IMR-90 (cell line): ENCODE results near the gene ZNF556. TPM values are rescaled to one million over a fixed set of nuclear protein-coding genes. Genes with fewer than 3 reads are reported as not detected.

Experiments used
- ATAC-seq: fragments of 200-7000 bp; cut with Tn5 transposase; 2 replicates; pipeline ENCODE4 v1.9.1; 2020; ENCODE audit warnings: low read depth, mild to moderate bottlenecking, moderate library complexity
- BruUV-seq: library from RNA; stranded (reverse); fragments of 400-500 nt; replicated peaks from 2 replicates; lab custom pipeline; 2021; lab: Mats Ljungman, UMichigan
- CTCF ChIA-PET: fragments of 300-600 bp; formaldehyde crosslinking; extraction: SDS; loops from one replicate; lab custom pipeline; 2021; ENCODE audit warnings: antibody characterized with exemption; lab: Yijun Ruan, JAX
- POLR2A ChIA-PET: fragments of 300-600 bp; sonication (Branson Sonifier 250); formaldehyde crosslinking; loops from one replicate; lab custom pipeline; 2022; ENCODE audit warnings: antibody characterized with exemption; ENCODE audit not compliant: unreplicated experiment; lab: Charles Lee
- DNase-seq: peaks from one replicate; pipeline ENCODE4 v3.0.0; 2013
- H2AFZ ChIP-seq: replicated peaks from 2 replicates; pipeline ENCODE3; 2013; ENCODE audit warnings: low read length, mild to moderate bottlenecking; ENCODE audit not compliant: poor library complexity
- H2AK5ac ChIP-seq: 2 replicates; pipeline ENCODE4 v1.6.1; 2013; ENCODE audit warnings: low read depth, low read length, inconsistent platforms
- H2AK9ac ChIP-seq: replicated peaks from 2 replicates; pipeline ENCODE3; 2013; ENCODE audit warnings: mild to moderate bottlenecking, low read depth, low read length, moderate library complexity; ENCODE audit not compliant: poor library complexity
- H2BK120ac ChIP-seq: 2 replicates; pipeline ENCODE4 v1.6.1; 2013; ENCODE audit warnings: low read depth, low read length, inconsistent platforms
- H2BK15ac ChIP-seq: 3 replicates; pipeline ENCODE4 v1.6.1; 2013; ENCODE audit warnings: low read depth, low read length, inconsistent platforms
- H2BK20ac ChIP-seq: 2 replicates; pipeline ENCODE4 v1.6.1; 2013; ENCODE audit warnings: low read depth, mild to moderate bottlenecking, inconsistent platforms, low read length, moderate library complexity
- H2BK5ac ChIP-seq: 2 replicates; pipeline ENCODE4 v1.6.1; 2013; ENCODE audit warnings: mild to moderate bottlenecking, low read depth, low read length, inconsistent platforms; ENCODE audit not compliant: poor library complexity, severe bottlenecking
- H3K14ac ChIP-seq: replicated peaks from 2 replicates; pipeline ENCODE4 v1.6.1; 2013; ENCODE audit warnings: low read depth, low read length, inconsistent platforms
- H3K18ac ChIP-seq: 2 replicates; pipeline ENCODE4 v1.6.1; 2013; ENCODE audit warnings: low read depth, low read length, control low read depth
- H3K23ac ChIP-seq: 2 replicates; pipeline ENCODE4 v1.6.1; 2013; ENCODE audit warnings: low read depth, low read length, inconsistent platforms
- H3K27ac ChIP-seq: 2 replicates; pipeline ENCODE4 v1.5.1; 2013; ENCODE audit warnings: mild to moderate bottlenecking, control low read depth, low read length; ENCODE audit not compliant: insufficient read depth
- H3K27me3 ChIP-seq: 2 replicates; pipeline ENCODE4 v1.6.1; 2013; ENCODE audit warnings: low read length; ENCODE audit not compliant: control insufficient read depth, insufficient read depth
- H3K36me3 ChIP-seq: 2 replicates; pipeline ENCODE4 v1.6.1; 2013; ENCODE audit warnings: low read length, mixed read lengths; ENCODE audit not compliant: control insufficient read depth, insufficient read depth
- H3K4ac ChIP-seq: 2 replicates; pipeline ENCODE4 v1.6.1; 2013; ENCODE audit warnings: low read depth, low read length, inconsistent platforms
- H3K4me1 ChIP-seq: 2 replicates; pipeline ENCODE4 v1.6.1; 2013; ENCODE audit warnings: low read length, mixed read lengths; ENCODE audit not compliant: control insufficient read depth, insufficient read depth
- H3K4me2 ChIP-seq: 2 replicates; pipeline ENCODE4 v1.6.1; 2013; ENCODE audit warnings: low read depth, mild to moderate bottlenecking, control low read depth, low read length, moderate library complexity
- H3K4me3 ChIP-seq: 2 replicates; pipeline ENCODE4 v1.5.1; 2013; ENCODE audit warnings: low read depth, mild to moderate bottlenecking, control low read depth, low read length, moderate library complexity; ENCODE audit not compliant: insufficient read depth
- H3K56ac ChIP-seq: 2 replicates; pipeline ENCODE4 v1.6.1; 2013; ENCODE audit warnings: low read length, inconsistent platforms; ENCODE audit not compliant: insufficient read depth; ENCODE audit errors: extremely low read depth
- H3K79me1 ChIP-seq, 2 experiments: 2 replicates each; pipeline ENCODE4 v1.6.1; 2013; ENCODE audit warnings: low read length in 2 of 2, inconsistent platforms in 1 of 2, low read depth in 1 of 2
- H3K9ac ChIP-seq: 2 replicates; pipeline ENCODE4 v1.6.1; 2013; ENCODE audit warnings: low read depth, low read length, control low read depth
- H3K9me1 ChIP-seq: 2 replicates; pipeline ENCODE4 v1.6.1; 2013; ENCODE audit warnings: low read length, inconsistent platforms; ENCODE audit not compliant: insufficient read depth
- H3K9me3 ChIP-seq: 2 replicates; pipeline ENCODE4 v1.6.1; 2013; ENCODE audit warnings: low read length; ENCODE audit not compliant: control insufficient read depth, insufficient read depth
- H4K20me1 ChIP-seq: 2 replicates; pipeline ENCODE4 v1.6.1; 2013; ENCODE audit warnings: low read length, inconsistent platforms; ENCODE audit not compliant: insufficient read depth
- H4K5ac ChIP-seq: 2 replicates; pipeline ENCODE4 v1.6.1; 2013; ENCODE audit warnings: mild to moderate bottlenecking, low read depth, low read length, control low read depth
- H4K8ac ChIP-seq, 2 experiments: 2 replicates each; pipeline ENCODE4 v1.6.1; 2013; ENCODE audit warnings: low read depth in 2 of 2, low read length in 2 of 2, control low read depth in 1 of 2, inconsistent platforms in 1 of 2
- H4K91ac ChIP-seq: 2 replicates; pipeline ENCODE4 v1.6.1; 2013; ENCODE audit warnings: low read depth, low read length, inconsistent platforms; ENCODE audit not compliant: insufficient read depth
- BHLHE40 ChIP-seq: fragments of 150-350 bp; IDR thresholded peaks from 2 replicates; pipeline ENCODE4 v1.6.1; 2016; ENCODE audit warnings: mild to moderate bottlenecking, low read depth, low read length
- CEBPB ChIP-seq: IDR thresholded peaks from 2 replicates; pipeline ENCODE4 v1.6.1; 2012; ENCODE audit warnings: low read depth, low read length, improper control_type of control experiment
- CHD1 ChIP-seq: IDR thresholded peaks from 2 replicates; pipeline ENCODE4 v1.6.1; 2012; ENCODE audit warnings: low read depth, low read length, improper control_type of control experiment
- FOS ChIP-seq: fragments of 150-350 bp; IDR thresholded peaks from 2 replicates; pipeline ENCODE4 v1.6.1; 2016; ENCODE audit warnings: low read depth, low read length
- MAFK ChIP-seq: IDR thresholded peaks from 2 replicates; pipeline ENCODE4 v1.6.1; 2012; ENCODE audit warnings: low read depth, low read length, improper control_type of control experiment
- MAZ ChIP-seq: IDR thresholded peaks from 2 replicates; pipeline ENCODE4 v1.6.1; 2012; ENCODE audit warnings: low read depth, mild to moderate bottlenecking, low read length, improper control_type of control experiment, moderate library complexity, borderline replicate concordance
- MXI1 ChIP-seq: IDR thresholded peaks from 2 replicates; pipeline ENCODE4 v1.6.1; 2012; ENCODE audit warnings: low read depth, mild to moderate bottlenecking, low read length, moderate library complexity, borderline replicate concordance
- NFE2L2 ChIP-seq: fragments of 150-350 bp; IDR thresholded peaks from 2 replicates; pipeline ENCODE4 v1.6.1; 2016; ENCODE audit warnings: low read depth, mild to moderate bottlenecking, low read length
- POLR2A ChIP-seq: IDR thresholded peaks from 2 replicates; pipeline ENCODE4 v1.6.1; 2012; ENCODE audit warnings: mild to moderate bottlenecking, low read depth, low read length
- RAD21 ChIP-seq: IDR thresholded peaks from 2 replicates; pipeline ENCODE4 v1.6.1; 2012; ENCODE audit warnings: low read length, improper control_type of control experiment
- RCOR1 ChIP-seq: IDR thresholded peaks from 2 replicates; pipeline ENCODE4 v1.6.1; 2012; ENCODE audit warnings: mild to moderate bottlenecking, low read length, improper control_type of control experiment; ENCODE audit not compliant: insufficient replicate concordance
- RFX5 ChIP-seq: IDR thresholded peaks from 2 replicates; pipeline ENCODE4 v1.8.0; 2012; ENCODE audit warnings: low read depth, mild to moderate bottlenecking, low read length, moderate library complexity
- SMC3 ChIP-seq: fragments of 150-350 bp; IDR thresholded peaks from 2 replicates; pipeline ENCODE4 v1.6.1; 2016; ENCODE audit warnings: low read depth, mild to moderate bottlenecking, antibody characterized with exemption, low read length, moderate library complexity
- WGBS, 2 experiments: methylation state at CpG; one replicate each; pipeline versions ENCODE4 v1.1.5 to v1.1.7; 2013; ENCODE audit warnings: missing lambda C conversion rate in 2 of 2; ENCODE audit not compliant: insufficient read length in 1 of 2; ENCODE audit errors: extremely low coverage in 2 of 2; 5-methylcytosine and 5-hydroxymethylcytosine counted together
- dilution Hi-C: fragments of 300-500 bp; cut with HindIII; formaldehyde crosslinking; loops from one replicate; pipeline ENCODE4 v1.14.3; 2018; ENCODE audit warnings: low sequenced_read_pairs; ENCODE audit not compliant: unreplicated experiment
- in situ Hi-C: fragments of 300-500 bp; cut with MboI; formaldehyde crosslinking; loops from 3 replicates; pipeline ENCODE4 v1.14.3; 2019; ENCODE audit warnings: low sequenced_read_pairs, inconsistent platforms, mixed read lengths
- intact Hi-C: fragments of 100-400 bp; cut with micrococcal nuclease; formaldehyde crosslinking; loops from 2 replicates; pipeline ENCODE4 v1.10.0; 2022
- polyA plus RNA-seq, 3 experiments: library from polyadenylated mRNA; depleted of rRNA; stranded (reverse); fragments of >200 nt; gene quantifications; 2 replicates each; pipeline ENCODE4 v1.2.3, GENCODE V29; 2012; ENCODE audit warnings: low replicate concordance in 1 of 3
- total RNA-seq: library from RNA; depleted of rRNA; stranded (reverse); fragments of >200 nt; gene quantifications from 2 replicates; pipeline ENCODE4 v1.2.3, GENCODE V29; 2012
- TF ChIP-seq, protein P1 (sequence below): conservative IDR thresholded peaks from 2 replicates; pipeline ENCODE4 v1.5.1; 2012; ENCODE audit warnings: mild to moderate bottlenecking, low read depth, low read length, improper control_type of control experiment
- TF ChIP-seq, protein P2 (sequence below): fragments of 150-350 bp; IDR thresholded peaks from 2 replicates; pipeline ENCODE4 v1.6.1; 2017; ENCODE audit warnings: mild to moderate bottlenecking, antibody characterized with exemption, low read length, low read depth
- TF ChIP-seq, protein P3 (sequence below): fragments of 150-350 bp; IDR thresholded peaks from 2 replicates; pipeline ENCODE4 v1.6.1; 2016; ENCODE audit warnings: low read depth, mild to moderate bottlenecking, low read length, moderate library complexity, borderline replicate concordance

ZNF556 gene
- total and polyA plus RNA-seq, 2 of the 4 experiments (the other 2 are of a cell fraction): not detected

DNA sequence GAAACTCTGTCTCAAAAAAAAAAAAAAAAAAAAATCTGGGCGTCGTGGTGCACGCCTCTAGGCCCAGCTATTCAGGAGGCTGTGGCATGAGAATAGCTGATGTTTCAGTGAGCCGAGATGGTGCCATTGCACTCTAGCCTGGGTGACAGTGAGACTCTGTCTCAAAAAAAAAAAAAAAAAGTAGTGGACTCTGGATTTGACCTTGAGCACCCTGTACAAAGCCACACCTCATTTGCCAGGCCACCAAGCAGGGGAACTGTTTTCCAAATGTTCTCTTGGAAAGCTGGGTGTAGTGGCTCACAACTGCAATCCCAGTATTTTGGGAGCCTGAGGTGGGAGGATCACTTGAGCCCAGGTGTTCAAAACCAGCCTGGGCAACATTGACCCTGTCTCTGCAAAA is 29.7 kb upstream of the ZNF556 start:
- Histone ChIP-seq H2AFZ (no peak overlapping the region), H3K27ac (no peak overlapping the region), H3K9ac (no peak overlapping the region), H3K36me3 (peaks cover 25% of the 10 kb centered on the region), H2AK9ac (no peak overlapping the region), H3K4ac (no peak overlapping the region), H3K4me1 (peaks cover 2% of the 10 kb centered on the region), H3K18ac (no peak overlapping the region), H2BK20ac (no peak overlapping the region), H3K27me3 (no peaks in the 10 kb centered on the region), H3K4me3 (no peak overlapping the region), H4K91ac (no peak overlapping the region), H3K9me3 (peaks cover 44% of the 10 kb centered on the region), H2BK5ac (no peak overlapping the region), H4K5ac (no peak overlapping the region), H4K8ac (no peak overlapping the region), H2AK5ac (no peak overlapping the region), H3K56ac (no peak overlapping the region), H4K20me1 (no peaks in the 10 kb centered on the region), H3K9me1 (no peaks in the 10 kb centered on the region), H2BK120ac (no peak overlapping the region), H3K14ac (no peak overlapping the region), H3K4me2 (no peak overlapping the region), H2BK15ac (no peak overlapping the region), H3K79me1 (peaks cover 3 to 8% of the 10 kb centered on the region in 2 experiments; a peak in 2 of 4 replicates), H3K23ac (no peak overlapping the region)
- TF ChIP-seq, protein P1, sequence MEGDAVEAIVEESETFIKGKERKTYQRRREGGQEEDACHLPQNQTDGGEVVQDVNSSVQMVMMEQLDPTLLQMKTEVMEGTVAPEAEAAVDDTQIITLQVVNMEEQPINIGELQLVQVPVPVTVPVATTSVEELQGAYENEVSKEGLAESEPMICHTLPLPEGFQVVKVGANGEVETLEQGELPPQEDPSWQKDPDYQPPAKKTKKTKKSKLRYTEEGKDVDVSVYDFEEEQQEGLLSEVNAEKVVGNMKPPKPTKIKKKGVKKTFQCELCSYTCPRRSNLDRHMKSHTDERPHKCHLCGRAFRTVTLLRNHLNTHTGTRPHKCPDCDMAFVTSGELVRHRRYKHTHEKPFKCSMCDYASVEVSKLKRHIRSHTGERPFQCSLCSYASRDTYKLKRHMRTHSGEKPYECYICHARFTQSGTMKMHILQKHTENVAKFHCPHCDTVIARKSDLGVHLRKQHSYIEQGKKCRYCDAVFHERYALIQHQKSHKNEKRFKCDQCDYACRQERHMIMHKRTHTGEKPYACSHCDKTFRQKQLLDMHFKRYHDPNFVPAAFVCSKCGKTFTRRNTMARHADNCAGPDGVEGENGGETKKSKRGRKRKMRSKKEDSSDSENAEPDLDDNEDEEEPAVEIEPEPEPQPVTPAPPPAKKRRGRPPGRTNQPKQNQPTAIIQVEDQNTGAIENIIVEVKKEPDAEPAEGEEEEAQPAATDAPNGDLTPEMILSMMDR: no peak
- TF ChIP-seq, protein P2, sequence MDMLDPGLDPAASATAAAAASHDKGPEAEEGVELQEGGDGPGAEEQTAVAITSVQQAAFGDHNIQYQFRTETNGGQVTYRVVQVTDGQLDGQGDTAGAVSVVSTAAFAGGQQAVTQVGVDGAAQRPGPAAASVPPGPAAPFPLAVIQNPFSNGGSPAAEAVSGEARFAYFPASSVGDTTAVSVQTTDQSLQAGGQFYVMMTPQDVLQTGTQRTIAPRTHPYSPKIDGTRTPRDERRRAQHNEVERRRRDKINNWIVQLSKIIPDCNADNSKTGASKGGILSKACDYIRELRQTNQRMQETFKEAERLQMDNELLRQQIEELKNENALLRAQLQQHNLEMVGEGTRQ: no peak
- TF ChIP-seq FOS (no peak), CHD1 (no peak), RFX5 (no peak), MAZ (no peak), MXI1 (no peak), SMC3 (no peak), BHLHE40 (no peak), CEBPB (no peak), RAD21 (no peak), RCOR1 (no peak), NFE2L2 (no peak), MAFK (no peak), POLR2A (no peak)
- TF ChIP-seq, protein P3, sequence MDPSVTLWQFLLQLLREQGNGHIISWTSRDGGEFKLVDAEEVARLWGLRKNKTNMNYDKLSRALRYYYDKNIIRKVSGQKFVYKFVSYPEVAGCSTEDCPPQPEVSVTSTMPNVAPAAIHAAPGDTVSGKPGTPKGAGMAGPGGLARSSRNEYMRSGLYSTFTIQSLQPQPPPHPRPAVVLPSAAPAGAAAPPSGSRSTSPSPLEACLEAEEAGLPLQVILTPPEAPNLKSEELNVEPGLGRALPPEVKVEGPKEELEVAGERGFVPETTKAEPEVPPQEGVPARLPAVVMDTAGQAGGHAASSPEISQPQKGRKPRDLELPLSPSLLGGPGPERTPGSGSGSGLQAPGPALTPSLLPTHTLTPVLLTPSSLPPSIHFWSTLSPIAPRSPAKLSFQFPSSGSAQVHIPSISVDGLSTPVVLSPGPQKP: no peak
- POLR2A ChIA-PET: no interaction called here
- in situ Hi-C loops (no loop called here), dilution Hi-C loops (no loop called here), intact Hi-C loops (no loop called here)
- WGBS, 2 experiments: no CpG with 5 or more reads among the region's 4 CpGs
- CTCF ChIA-PET: no interaction called here
- ATAC-seq: no peak
- BruUV-seq: no TSS peak
- no peak for DNase-seq
